HG03520 (cell line): ENCODE measurements around the gene EXD3.

ENCODE experiments used
- ATAC-seq: cut with Tn5 transposase; IDR thresholded peaks from one replicate; pipeline ENCODE4 v1.9.1; 2021; ENCODE audit warnings: mild to moderate bottlenecking, moderate library complexity; ENCODE audit not compliant: unreplicated experiment

EXD3 gene

GRCh38 chr9:137369061-137369787, 53.7 kb downstream of the EXD3 start:
- ATAC-seq = no peak

DNA sequence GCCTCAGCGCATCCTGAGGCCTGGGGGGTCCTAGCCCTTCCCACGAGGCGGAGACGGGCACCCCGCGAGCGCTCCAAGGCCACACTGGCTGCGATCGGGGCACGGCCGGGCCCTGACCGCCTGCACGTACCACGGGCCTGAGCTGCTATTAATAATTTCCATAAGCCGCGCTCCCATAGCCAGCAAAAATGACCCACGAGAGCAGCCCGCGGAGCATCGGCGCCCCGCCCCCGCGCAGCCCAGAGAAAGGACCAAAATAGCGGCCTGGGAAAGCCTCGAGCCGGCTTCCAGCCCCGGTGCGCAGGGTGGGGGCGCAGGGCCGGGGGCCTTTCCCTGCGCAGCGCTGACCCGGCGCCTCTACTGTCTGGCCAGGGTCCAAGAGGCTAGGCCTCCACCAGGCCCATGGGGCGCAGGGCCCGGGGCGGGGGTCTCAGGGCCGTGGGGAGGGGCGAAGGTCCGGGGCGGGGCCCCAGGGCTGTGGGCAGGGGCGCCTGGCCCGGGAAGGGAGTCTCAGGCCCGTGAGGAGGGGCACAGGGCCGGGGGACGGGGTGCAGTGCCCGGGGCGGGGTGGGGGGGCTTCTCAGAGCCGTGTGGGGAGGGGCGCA, 54.4 kb downstream of the EXD3 start:
- no peak for ATAC-seq

GRCh38 chr9:137367506-137368430, 55.2 kb downstream of the EXD3 start:
- no peak for ATAC-seq

GRCh38 chr9:137366891-137367381, 56.0 kb downstream of the EXD3 start:
- no peak for ATAC-seq

DNA sequence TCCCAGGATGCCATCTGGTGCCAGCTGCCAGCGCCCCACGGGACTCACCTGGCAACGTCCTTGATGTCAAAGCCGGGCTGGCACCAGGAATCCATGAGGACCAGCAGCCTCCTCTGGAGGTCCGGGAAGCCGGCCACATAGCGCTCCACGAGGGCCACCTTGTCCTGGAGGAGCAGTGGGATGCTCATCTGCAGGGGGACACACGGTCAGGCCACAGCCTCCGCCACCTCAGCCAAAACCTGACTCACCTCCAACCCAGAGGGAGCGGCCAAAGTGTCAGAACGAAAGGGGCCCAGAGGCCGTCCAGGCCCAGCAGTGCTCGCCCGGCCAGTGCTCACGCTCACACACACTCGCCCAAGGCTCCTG, 56.5 kb downstream of the EXD3 start:
- no peak for ATAC-seq

GRCh38 chr9:137365552-137366444, 57.2 kb downstream of the EXD3 start:
- no peak for ATAC-seq

GRCh38 chr9:137365056-137365455, 57.9 kb downstream of the EXD3 start:
- ATAC-seq = no peak

DNA sequence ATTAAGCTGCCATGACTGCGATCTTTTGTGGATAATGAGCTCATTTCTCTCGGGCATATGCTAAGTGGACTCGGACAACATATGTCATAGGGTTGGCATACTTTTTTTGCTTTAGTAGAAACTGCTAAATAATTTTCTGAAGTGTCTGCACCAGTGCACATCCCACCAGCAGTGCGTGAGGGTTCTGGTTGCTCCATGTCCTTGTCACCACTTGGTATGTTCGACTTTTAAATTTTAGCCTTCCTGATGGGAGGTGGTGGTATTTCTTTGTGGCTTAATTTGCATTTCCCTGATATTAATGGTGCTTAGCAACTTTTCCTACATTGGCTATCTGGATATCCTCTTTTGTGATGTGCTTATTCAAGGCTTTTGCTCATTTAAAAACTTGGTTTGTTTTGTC, 63.1 kb downstream of the EXD3 start:
- no peak for ATAC-seq

DNA sequence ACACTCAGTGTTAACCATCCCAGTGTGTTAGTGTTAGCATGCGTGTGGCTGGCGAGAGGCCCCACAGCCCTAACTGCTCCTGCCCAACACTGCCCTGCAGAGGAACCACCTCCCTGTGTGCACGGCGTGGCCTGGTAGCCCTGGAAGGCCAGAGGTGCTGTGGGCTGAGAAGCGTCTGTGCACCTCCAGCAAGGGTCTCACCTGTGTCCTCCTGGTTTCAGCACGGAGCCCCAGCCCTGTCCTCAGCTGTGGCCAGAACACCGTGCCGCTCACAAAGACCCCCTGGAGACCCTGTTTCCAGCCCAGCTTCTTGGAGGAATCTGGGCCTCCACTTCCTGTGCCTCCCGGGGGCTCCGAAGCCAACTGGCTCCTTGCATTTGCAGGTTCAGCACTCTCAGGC, 64.8 kb downstream of the EXD3 start:
- ATAC-seq = no peak

DNA sequence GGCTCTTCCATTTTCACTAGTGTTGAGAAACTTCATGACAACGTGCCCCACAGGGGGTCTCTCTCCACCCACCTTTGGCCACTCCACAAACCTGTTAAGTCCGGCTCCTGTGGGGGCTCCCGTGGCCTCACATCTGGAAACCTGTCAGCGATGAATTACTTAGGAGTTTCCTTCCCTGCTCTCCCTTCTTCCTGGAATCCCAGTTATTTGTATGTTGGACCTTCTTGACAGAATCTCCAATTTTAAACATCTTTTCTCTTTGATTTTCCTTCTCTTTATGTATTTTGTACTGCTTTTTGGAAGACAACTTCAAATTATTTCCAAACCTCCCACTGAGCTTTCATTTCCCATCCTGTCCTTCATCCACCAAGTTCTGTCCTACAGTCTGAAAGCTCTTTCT, 65.8 kb downstream of the EXD3 start:
- ATAC-seq = no peak

- no peak for ATAC-seq
Observed at GRCh38 chr9:137355761-137356365, 67.1 kb downstream of the EXD3 start.

GRCh38 chr9:137354845-137355760, 67.9 kb downstream of the EXD3 start:
- ATAC-seq = no peak

- no peak for ATAC-seq
Observed at GRCh38 chr9:137354153-137354844, 68.7 kb downstream of the EXD3 start.

DNA sequence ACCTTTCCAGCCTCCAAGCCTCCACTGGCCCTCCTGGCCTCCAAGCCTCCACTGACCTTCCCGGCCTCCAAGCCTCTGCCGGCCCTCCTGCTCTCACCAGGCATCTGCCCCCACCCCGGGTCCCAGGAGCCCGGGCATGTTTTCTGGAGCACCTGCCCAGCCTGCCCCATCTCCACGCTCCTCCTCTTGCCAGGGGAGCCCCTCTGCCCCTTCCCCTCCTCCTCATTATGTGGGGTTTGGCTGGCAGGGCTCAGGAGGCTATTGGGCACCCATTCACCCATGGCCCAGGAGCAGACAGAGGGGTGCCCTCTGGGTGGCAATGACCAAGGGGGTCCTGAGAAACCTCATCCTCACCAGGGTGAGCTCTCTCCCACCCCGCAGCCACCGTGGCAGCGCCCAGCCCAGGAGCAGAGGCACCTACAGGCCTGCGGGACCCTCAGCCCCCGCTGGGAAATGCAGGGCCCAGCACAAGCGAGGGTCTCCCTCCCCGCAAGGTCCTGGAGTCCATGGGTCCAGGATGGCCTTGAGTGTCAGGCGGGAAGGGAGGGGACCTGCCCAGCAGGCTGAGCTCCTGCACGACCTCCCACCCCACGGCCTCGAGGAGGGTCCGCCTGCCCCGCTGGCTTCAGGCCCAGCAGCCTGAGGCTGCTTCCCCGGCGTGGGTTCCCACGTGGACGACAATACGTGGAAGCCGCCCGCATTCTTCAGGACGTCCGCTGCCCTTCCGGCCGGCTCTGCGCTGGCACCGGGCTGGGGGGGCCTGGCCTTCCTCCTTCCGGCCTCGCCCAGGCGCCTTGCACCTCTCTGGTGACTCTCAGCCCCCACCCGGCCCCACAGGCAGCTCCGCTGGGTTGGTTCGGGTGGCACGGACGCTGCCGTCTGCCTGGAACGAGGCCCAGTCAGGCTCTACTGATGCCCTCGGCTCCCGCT, 69.5 kb downstream of the EXD3 start:
- no peak for ATAC-seq

GRCh38 chr9:137352511-137353222, 70.3 kb downstream of the EXD3 start:
- no peak for ATAC-seq

GRCh38 chr9:137351781-137352501, 71.0 kb downstream of the EXD3 start:
- no peak for ATAC-seq
